Kidney (tissue), 14 donors: ENCODE data around the gene LIN37. TPM values are rescaled to one million over a fixed set of nuclear protein-coding genes. Genes with fewer than 3 reads are reported as not detected.

Experiments used
- DNase-seq, 5 donors: peaks; one replicate each; pipeline ENCODE4 v3.0.0-alpha.2; 2013 to 2020
- FAIRE-seq: peaks from 2 replicates; lab custom pipeline; 2012; peaks lifted over from hg19 to GRCh38; lab: Jason Lieb, UNC
- H3K27ac ChIP-seq, 2 donors: one replicate each; pipeline ENCODE4 v1.7.0; 2013; ENCODE audit warnings: low read depth in 2 of 2, low read length in 2 of 2, inconsistent platforms in 1 of 2
- H3K27me3 ChIP-seq: one replicate; pipeline ENCODE4 v1.7.1; 2013; ENCODE audit warnings: low read length, inconsistent platforms; ENCODE audit not compliant: control insufficient read depth, insufficient read depth
- H3K36me3 ChIP-seq, 3 donors: one replicate each; pipeline versions ENCODE4 v1.7.0 to v1.7.1; 2013; ENCODE audit warnings: low read length in 3 of 3, control low read depth in 1 of 3, inconsistent platforms in 1 of 3; ENCODE audit not compliant: insufficient read depth in 3 of 3, control insufficient read depth in 2 of 3
- H3K4me1 ChIP-seq, 3 donors: one replicate each; pipeline versions ENCODE4 v1.7.0 to v1.7.1; 2013; ENCODE audit warnings: low read length in 3 of 3, inconsistent platforms in 1 of 3, low read depth in 1 of 3; ENCODE audit not compliant: control insufficient read depth in 2 of 3, insufficient read depth in 2 of 3
- H3K4me3 ChIP-seq, 3 donors: one replicate each; pipeline versions ENCODE4 v1.7.0 to v1.8.1; 2013; ENCODE audit warnings: low read length in 3 of 3, control low read depth in 1 of 3, inconsistent platforms in 1 of 3
- H3K9ac ChIP-seq, 3 donors: one replicate each; pipeline versions ENCODE4 v1.7.0 to v1.7.1; 2013; ENCODE audit warnings: low read length in 3 of 3, control low read depth in 1 of 3, inconsistent platforms in 1 of 3
- H3K9me3 ChIP-seq, 3 donors: one replicate each; pipeline versions ENCODE4 v1.7.0 to v1.7.1; 2013; ENCODE audit warnings: low read length in 3 of 3, control low read depth in 1 of 3, inconsistent platforms in 1 of 3; ENCODE audit not compliant: control insufficient read depth in 2 of 3, insufficient read depth in 1 of 3
- CTCF ChIP-seq: IDR thresholded peaks from 3 replicates; pipeline ENCODE4 v1.5.1; 2012; ENCODE audit warnings: mild to moderate bottlenecking, moderate library complexity, borderline replicate concordance; ENCODE audit not compliant: insufficient read depth; ENCODE audit errors: extremely low read depth
- intact Hi-C: fragments of 100-400 bp; cut with DNase I; formaldehyde crosslinking; loops from one replicate; pipeline ENCODE4 v1.11.1; 2022
- polyA plus RNA-seq: library from polyadenylated mRNA; stranded (reverse); fragments of 350-450 nt; fragmentation: Illumina TruSeq; extraction: RNeasy Lipid Tissue Mini Kit (QIAGEN cat#74804); gene quantifications from one replicate; pipeline ENCODE4 v1.2.3, GENCODE V29; 2014; ENCODE audit warnings: low read depth, low replicate concordance; ENCODE audit not compliant: insufficient read depth
- total RNA-seq: library from RNA; stranded (reverse); fragmentation: NEBNext Ultra II Directional; extraction: Animal tissue kit (Norgen Biotek cat#: 25700); gene quantifications from one replicate; pipeline ENCODE4 v1.2.1, GENCODE V29; 2021
- donor health status: control.
- donor health status: control.
- donor health status: control.
- donor health status: control.
- donor health status: control.
- donor health status: DM: yes; HTN: yes; CAD: no.
- donor health status: Normal renal cell carcinoma (clear cell type).

The LIN37 gene
- total and polyA plus RNA-seq, 2 donors from 2014 or later, result 11.2 to 11.4 TPM

GRCh38 chr19:35704218-35704617 is 44.2 kb upstream of the LIN37 start, which contains the start of gene ZBTB32:
TSS of gene ZBTB32 (plus strand) at chr19:35704558. CDS start at chr19:35714627, 10,069 bp downstream.
- FAIRE-seq (no peak), DNase-seq (peak; percentile 69 to 76 (median 70))
- TF ChIP-seq CTCF, result no peak
- Histone ChIP-seq H3K4me1 (peaks cover 0 to 8% (median 0%) of the 10 kb centered on the region in 3 donors), H3K27me3 (no peaks in the 10 kb centered on the region), H3K36me3 (no peaks in the 10 kb centered on the region), H3K9me3 (no peaks in the 10 kb centered on the region), H3K4me3 (no peak within 1 kb of the TSS), H3K27ac (no peak within 1 kb of the TSS), H3K9ac (no peak within 1 kb of the TSS)
- intact Hi-C loops, result no loop called here

- FAIRE-seq (no peak), DNase-seq (peak in 1 of 5 donors; percentile 25)
- no peak overlapping the region for H3K9ac ChIP-seq
- no peak overlapping the region for H3K27ac ChIP-seq
- no peaks in the 10 kb centered on the region for H3K36me3 ChIP-seq
- no peaks in the 10 kb centered on the region for H3K27me3 ChIP-seq
- no peaks in the 10 kb centered on the region for H3K4me1 ChIP-seq
- intact Hi-C loops, result no loop called here
- TF ChIP-seq CTCF, result no peak
- no peaks in the 10 kb centered on the region for H3K9me3 ChIP-seq
- no peak overlapping the region for H3K4me3 ChIP-seq
These were observed 40.0 kb upstream of the LIN37 start for GRCh38 chr19:35708391-35708790.

GRCh38 chr19:35710784-35711723 is 37.3 kb upstream of the LIN37 start:
- no peaks in the 10 kb centered on the region for H3K36me3 ChIP-seq
- DNase-seq, result no peak
- FAIRE-seq, result no peak
- H3K9me3 ChIP-seq, result no peaks in the 10 kb centered on the region
- H3K9ac ChIP-seq, result no peak overlapping the region
- no peaks in the 10 kb centered on the region for H3K27me3 ChIP-seq
- no peak overlapping the region for H3K4me3 ChIP-seq
- intact Hi-C loops, result no loop called here
- TF ChIP-seq CTCF, result no peak
- no peak overlapping the region for H3K27ac ChIP-seq
- H3K4me1 ChIP-seq, result peaks cover 0 to 5% (median 0%) of the 10 kb centered on the region in 3 donors
